ENCODE results near the gene P2RY2. TPM values are rescaled to one million over a fixed set of nuclear protein-coding genes. Genes with fewer than 3 reads are reported as not detected.

P2RY2 gene
- total and polyA plus RNA-seq, 9 of the 15 experiments (the other 6 are each of a cell fraction or from before 2014, with no cell fraction given) = not detected

GRCh38 chr11:73235236-73235786, 17.2 kb downstream of the P2RY2 start (continued):
- TF ChIP-seq XRCC4 (IDR thresholded peaks at IDR 0.05; ENCODE audit: extremely low read depth, insufficient read depth, insufficient read length) (no peak), ZNF175 (CRISPR knock-in tag; IDR thresholded peaks at IDR 0.05; ENCODE audit: low read depth) (no peak), ZBTB12 (CRISPR knock-in tag; IDR thresholded peaks at IDR 0.05) (no peak)

GRCh38 chr11:73236205-73236765, 18.2 kb downstream of the P2RY2 start:
- in situ Hi-C loops (cut with MboI) = loop anchor here (5.0 kb wide), 2 partner anchors 49 to 509 kb away; no protein-coding TSS in a partner anchor
- TF ChIP-seq ARID4B (CRISPR knock-in tag; IDR thresholded peaks at IDR 0.05) = no peak
- no peak for TF ChIP-seq FOXM1 (IDR thresholded peaks at IDR 0.05; ENCODE audit: low read depth)
- no peak for TF ChIP-seq FOXM1 (CRISPR knock-in tag; IDR thresholded peaks at IDR 0.05; ENCODE audit: low read depth)
- TF ChIP-seq ETS2 (tag; IDR thresholded peaks at IDR 0.05; ENCODE audit: borderline replicate concordance, poor library complexity, severe bottlenecking) = no peak
- no peak for TF ChIP-seq ZNF263 (CRISPR knock-in tag; IDR thresholded peaks at IDR 0.05; ENCODE audit: borderline replicate concordance)
- TF ChIP-seq HMBOX1 (IDR thresholded peaks at IDR 0.05) = no peak
- TF ChIP-seq CSDE1 (IDR thresholded peaks at IDR 0.05) = no peak
- no peak for TF ChIP-seq ZKSCAN8 (CRISPR knock-in tag; IDR thresholded peaks at IDR 0.05)
- TF ChIP-seq MAZ (CRISPR knock-in tag; conservative IDR thresholded peaks at IDR 0.05 in 1 of 2, IDR thresholded peaks at IDR 0.05 in 1 of 2) = no peak
- TF ChIP-seq MAFK (IDR thresholded peaks at IDR 0.05; ENCODE audit: low read length) = no peak

More at GRCh38 chr11:73236205-73236765, 18.2 kb downstream of the P2RY2 start:
- H2AFZ ChIP-seq (ENCODE audit: low read depth, low read length) = no peak overlapping the region
- H4K20me1 ChIP-seq (replicated peaks; ENCODE audit: control insufficient read depth, insufficient read depth, low read length) = no peaks in the 10 kb centered on the region
- no peaks in the 10 kb centered on the region for H3K36me3 ChIP-seq (ENCODE audit: control insufficient read depth, insufficient read depth, low read length)
- 4% methylated on average over 4 of the region's 4 CpGs for WGBS (ENCODE audit: insufficient coverage, low coverage, missing lambda C conversion rate)
- H3K4me2 ChIP-seq (ENCODE audit: insufficient read depth, low read length) = no peak overlapping the region
- H3K9me3 ChIP-seq (replicated peaks; ENCODE audit: control insufficient read depth, insufficient read depth, low read depth, low read length) = no peaks in the 10 kb centered on the region
- H3K4me3 ChIP-seq = no peak overlapping the region
- ATAC-seq = no peak
- H3K79me2 ChIP-seq (ENCODE audit: control insufficient read depth, insufficient read depth, low read length) = no peaks in the 10 kb centered on the region
- peaks cover 0 to 12% of the 10 kb centered on the region in 2 experiments; a peak in 2 of 5 replicates for H3K4me1 ChIP-seq (replicated peaks in 1 of 2; ENCODE audit: control insufficient read depth in 2 of 2, insufficient read depth in 2 of 2, low read length in 2 of 2)
- H3K27ac ChIP-seq (ENCODE audit: extremely low read depth, low read depth, low read length) = no peak overlapping the region
- CTCF ChIA-PET (ENCODE audit: low intra/inter-chr PET ratio) = interaction anchor here (1.0 to 1.3 kb wide), 2 partner anchors 53 to 405 kb away, joined by 3 to 8 read pairs; no protein-coding TSS in a partner anchor
- peaks cover 6 to 58% of the 10 kb centered on the region in 2 experiments; a peak in 3 of 5 replicates for H3K27me3 ChIP-seq (ENCODE audit: control insufficient read depth in 2 of 2, insufficient read depth in 2 of 2, low read length in 2 of 2)
- no peak overlapping the region for H3K9ac ChIP-seq (ENCODE audit: insufficient read depth in 1 of 2, low read depth in 2 of 2, low read length in 2 of 2)
- POLR2A ChIA-PET = interaction anchor here (0.6 to 1.2 kb wide), 6 partner anchors 9 to 465 kb away, joined by 3 to 4 read pairs (median 3); partner anchors contain the start of gene FCHSD2
- intact Hi-C loops (cut with micrococcal nuclease) = no loop called here
- BruUV-seq (replicated peaks) = no TSS peak
- H3K9me1 ChIP-seq (ENCODE audit: control insufficient read depth, insufficient read depth, low read length) = no peaks in the 10 kb centered on the region
- FAIRE-seq = no peak
- DNase-seq (ENCODE audit: extremely low read depth in 1 of 4, low spot score in 3 of 4) = no peak

All from K562 (cell line).